Medulla oblongata (tissue), 1 donor: Measurements from ENCODE around the gene DPY19L3.
"Not testable (repeated sequence)": the region's sequence is repeated elsewhere in the genome, so short reads cannot be mapped to it uniquely, and the experiment has no call there.

Source experiments
- DNase-seq: peaks from one replicate; pipeline ENCODE4 v3.0.0-alpha.2; 2015; ENCODE audit errors: extremely low spot score

Gene DPY19L3

GRCh38 chr19:32438751-32439150, 33.2 kb downstream of the DPY19L3 start:
- no peak for DNase-seq

DNA sequence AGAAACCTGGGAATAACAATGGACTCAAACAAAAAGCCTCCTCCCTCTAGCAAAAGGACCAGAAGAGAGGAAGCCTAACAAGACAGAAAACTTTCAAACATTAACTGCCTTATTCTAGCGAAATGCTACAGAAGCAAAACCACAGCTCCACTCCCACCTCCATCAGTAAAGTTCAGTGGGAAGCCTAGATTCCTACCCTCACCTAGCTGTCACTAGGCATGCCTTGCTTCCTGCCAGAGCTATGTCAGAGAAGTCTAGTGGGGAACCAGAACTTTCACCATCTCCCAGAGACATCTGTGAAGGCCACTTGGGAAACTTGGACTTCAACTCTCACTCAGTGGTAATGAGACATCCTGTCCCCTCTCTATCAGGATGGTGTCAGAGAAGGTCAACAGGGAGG, 37.1 kb downstream of the DPY19L3 start:
- no peak for DNase-seq

- not testable (repeated sequence) for DNase-seq
Observed at GRCh38 chr19:32447534-32447933, 42.0 kb downstream of the DPY19L3 start.

DNA sequence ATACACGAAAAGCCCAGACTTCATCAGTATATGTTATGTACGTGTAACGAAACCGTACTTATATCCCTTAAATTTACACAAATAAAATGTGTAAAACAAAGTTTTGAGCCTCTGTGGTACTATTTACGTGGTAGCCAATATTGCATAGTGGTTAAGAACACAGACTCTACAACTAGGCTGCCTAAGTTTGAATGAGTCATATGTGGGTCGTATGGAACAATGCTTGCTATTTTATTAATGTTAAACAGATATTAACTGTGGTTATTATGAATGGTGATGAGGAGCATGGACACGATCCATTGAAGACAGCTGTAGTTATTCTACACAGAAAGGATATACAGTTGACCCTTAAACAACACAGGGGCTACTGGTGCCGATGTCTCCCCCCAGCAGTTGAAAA, 42.5 kb downstream of the DPY19L3 start:
- DNase-seq, result no peak

DNA sequence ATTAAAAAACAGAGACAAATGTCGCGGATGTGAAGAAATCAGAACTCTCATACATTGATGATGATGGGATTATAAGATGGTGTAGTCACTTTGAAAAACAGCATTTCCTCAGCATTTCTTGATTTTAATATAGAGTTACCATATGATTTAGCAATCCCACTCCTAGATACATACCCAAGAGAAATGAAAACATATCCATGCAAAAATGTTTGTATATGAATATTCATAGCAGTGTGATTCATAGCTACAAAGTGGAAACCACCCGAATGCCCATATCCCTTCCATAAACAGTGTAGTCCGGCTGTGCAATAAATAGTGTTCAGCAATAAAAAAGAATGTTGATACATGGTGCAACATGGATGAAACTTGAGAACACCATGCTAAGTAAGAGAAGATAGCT, 44.6 kb downstream of the DPY19L3 start:
- no peak for DNase-seq

DNA sequence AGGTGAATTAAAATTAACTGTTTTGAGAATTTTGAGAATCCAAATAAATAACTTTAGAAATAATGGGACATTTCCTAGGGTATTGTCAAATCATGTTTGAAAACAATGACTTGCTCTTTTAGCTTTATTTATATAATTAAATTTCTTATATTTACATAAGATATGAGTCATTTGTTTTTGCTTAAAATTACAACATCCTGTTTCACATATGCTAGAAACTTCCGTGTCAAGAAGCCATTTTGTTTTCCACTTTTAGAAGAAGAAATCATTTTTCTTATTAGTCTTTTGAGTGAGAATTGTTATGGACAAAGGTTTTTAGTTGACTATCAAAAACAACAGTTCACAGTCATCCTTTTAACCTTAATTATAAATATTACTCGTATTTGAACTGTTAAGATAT, 48.2 kb downstream of the DPY19L3 start:
- no peak for DNase-seq

DNA sequence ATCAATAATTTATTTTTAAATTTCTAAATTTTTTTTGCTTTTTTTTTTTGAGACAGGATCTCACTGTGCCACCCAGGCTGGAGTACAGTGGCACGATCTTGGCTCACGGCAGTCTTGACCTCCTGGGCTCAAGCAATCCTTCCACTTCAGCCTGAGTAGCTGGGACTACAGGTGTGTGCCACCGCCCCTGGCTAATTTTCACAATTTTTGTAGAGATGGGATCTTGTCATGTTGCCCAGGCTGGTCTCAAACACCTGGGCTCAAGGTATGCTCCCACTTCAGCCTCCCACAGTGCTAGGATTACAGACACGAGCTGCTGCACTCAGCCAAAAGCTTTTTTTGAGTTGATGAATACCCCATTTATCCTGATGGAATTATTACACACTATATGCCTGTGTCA, 50.8 kb downstream of the DPY19L3 start:
- no peak for DNase-seq

GRCh38 chr19:32457571-32458158, 52.1 kb downstream of the DPY19L3 start:
- no peak for DNase-seq

DNA sequence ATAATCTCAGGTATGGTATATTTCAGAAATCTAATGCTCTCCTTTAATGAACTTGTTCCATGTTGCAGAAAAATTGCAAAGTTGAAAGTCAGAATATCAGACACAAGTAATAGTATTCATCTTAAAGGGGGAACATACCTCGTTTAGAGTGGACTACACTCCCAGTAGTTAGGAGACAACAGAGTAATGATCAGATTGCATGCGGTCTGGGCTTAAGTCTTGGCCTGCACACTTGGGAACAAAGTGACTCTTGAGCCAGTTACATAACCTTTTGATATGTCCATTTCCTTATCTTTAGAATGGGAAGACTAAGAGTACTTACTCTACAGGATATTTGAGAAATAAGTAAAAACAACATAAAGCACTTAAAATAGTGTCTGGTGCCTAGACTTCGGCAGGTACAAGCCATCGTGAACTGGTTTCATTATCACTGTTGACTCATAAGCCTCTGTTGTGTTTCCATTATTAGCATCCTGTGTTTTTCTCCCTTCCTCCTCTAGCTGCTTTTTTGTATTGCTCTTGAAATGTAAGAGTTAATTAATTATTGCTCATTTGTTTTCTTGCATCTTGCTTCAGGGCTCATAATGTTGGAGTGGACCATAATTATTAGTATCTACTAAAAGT, 53.0 kb downstream of the DPY19L3 start:
- DNase-seq, result no peak

- no peak for DNase-seq
Observed at GRCh38 chr19:32459204-32459865, 53.8 kb downstream of the DPY19L3 start.

DNA sequence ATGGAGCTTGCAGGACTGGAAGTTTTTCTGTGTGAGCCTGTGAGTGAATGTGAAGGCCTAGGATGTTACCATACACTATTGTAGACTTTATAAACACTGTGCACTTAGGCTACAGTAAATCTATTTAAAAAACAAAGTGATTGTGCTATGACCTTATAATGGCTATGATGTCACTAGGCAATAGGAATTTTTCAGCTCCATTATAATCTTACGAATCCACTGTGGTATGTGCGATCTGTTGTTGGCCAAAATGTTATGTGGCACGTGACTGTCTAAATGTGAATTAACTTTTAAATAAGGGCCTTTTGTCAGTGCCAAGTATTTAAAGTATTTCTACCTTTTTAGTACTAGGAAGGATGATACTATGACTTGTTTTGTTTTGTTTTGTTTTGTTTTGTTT, 54.9 kb downstream of the DPY19L3 start:
- no peak for DNase-seq

- no peak for DNase-seq
Observed at GRCh38 chr19:32464279-32464678, 58.7 kb downstream of the DPY19L3 start.

DNA sequence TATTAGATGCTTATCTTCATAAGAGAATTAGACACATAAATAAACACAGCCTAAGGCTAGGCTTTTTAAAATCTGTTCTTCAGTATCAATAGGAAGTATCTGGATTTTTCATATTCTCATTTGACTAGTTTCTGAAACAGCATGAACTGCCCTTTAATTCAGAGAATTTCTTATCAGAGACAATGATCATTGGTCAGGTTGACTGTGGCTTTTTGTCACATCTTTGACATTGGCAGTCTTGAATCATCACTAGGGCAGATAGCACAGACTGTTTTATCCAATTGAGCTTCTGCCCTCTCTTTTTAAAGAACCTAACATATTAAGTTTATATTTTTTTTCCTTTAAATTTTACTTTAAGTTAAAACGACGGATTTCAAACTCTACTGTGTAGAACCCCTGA, 59.6 kb downstream of the DPY19L3 start:
- no peak for DNase-seq

DNA sequence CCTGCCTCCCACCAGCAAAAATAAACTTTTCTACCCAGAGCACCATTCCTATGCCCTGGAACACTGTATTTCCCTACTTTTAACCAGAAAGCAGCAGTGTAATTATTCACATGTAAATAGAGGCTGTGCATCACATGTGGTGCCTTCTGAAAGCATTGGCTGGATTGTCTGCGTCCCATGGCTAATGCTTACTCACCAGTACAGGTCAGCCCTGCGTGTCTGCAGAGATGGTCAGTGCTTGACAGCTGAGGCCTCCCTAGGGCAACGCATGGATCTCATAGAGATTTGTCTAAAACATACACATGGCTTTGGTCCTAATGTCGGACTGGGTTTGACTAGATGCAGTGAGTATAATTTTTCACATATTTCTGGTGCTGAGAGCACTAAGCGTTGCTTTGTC, 64.2 kb downstream of the DPY19L3 start:
- no peak for DNase-seq

DNA sequence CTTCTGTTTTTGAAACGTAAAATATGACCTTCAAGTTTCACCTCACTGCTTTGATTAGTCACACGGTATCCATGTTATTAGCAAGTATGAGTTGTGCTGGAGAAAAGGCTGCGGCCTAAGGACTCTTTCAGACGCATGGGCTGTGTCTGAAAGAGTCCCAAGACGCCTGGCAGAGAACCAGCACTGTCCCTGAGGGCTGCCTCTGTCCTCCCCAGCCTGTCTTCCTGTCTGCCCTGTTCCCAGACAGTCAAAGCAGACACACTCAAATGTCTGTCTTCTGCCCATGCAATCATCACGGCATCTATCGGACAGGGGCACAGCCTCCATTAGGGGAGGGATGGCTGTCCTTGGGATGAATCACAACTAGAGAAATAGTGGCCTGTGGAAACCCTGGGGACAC, 65.5 kb downstream of the DPY19L3 start:
- peak; percentile 49 for DNase-seq

GRCh38 chr19:32471811-32472210, 66.2 kb downstream of the DPY19L3 start:
- no peak for DNase-seq

DNA sequence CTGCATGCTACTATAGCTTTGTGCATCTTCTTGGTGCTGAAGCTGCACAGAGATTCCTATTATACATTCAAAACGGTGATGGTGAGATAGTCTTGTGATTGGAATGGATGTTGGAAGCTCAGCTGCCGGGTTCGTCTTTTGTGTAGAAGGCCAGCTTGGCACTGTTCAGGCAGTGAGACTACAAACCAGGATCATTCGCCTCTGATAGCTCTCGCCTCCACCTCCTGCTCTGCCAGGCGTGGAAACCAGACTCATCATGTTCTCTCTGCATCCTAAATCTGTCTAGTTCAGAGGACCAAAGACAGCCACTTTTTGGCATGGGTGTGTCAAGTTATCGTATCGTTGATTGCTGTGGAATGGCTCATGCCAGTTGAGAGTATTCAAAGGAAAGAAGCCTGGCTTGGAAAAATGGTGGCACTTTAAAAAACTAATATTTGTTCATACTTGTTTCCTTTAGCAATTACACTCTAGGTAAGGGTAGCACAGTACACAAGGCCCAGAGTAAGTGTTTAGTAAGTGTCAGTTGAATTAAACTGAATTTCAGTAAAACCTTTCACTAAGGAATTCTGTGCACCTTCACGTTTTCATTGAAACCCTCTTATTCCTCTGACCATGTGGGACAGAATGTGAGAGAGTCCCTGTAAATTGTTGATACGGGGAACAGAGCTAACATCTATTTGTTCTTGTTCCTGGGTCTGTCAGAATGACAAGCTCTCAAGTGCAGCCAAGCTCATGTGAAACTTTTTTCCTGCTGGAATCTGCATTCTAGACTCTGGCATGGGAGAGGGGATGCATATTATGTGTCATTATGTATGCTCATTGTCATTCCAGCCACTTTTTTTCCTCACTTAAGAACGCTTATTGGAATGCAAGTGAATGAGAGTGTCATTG, 69.8 kb downstream of the DPY19L3 start:
- peak; percentile 19 for DNase-seq

GRCh38 chr19:32476032-32476350, 70.4 kb downstream of the DPY19L3 start:
- peak; percentile 22 for DNase-seq

- DNase-seq, result no peak
Observed at GRCh38 chr19:32480321-32480720, 74.8 kb downstream of the DPY19L3 start.

DNA sequence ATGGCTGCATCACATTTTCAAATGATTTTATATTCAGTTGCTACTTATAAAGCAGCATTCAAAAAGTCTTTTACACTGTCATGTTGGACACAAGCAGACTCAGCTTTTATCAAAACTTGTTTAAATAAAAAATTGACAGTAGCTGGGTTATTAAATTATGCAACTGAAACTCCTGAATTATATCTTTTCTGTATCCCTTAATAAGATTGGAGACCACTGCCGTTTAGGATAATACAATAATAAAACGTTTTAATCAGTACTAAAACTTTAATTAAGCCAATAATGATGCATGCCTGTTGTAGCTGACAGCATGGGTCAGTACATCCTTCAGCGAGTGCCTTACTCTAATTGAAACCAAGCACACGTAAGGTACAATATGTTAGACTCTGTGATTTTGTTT, 78.0 kb downstream of the DPY19L3 start:
- DNase-seq, result no peak

DNA sequence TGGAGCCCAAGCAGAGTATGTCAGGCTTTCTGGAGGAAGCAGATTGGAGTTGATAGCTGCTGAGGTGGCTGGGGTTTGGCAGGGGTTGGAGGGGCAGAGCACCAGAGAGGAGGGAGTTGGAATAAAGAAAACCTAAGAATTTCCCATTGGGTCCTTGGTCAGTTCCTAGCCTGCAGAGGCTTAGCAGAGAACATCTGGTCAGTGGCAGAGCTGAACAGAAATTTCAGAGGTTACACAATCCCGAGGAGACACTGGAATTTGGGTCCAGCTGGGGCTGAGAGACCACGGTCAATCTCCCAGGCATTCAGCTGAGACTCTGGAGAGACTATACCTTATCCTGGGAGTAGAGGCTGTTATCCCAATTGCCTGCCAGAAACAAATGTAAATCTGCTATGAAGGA, 84.4 kb downstream of the DPY19L3 start:
- no peak for DNase-seq

- DNase-seq, result no peak
Observed at GRCh38 chr19:32497391-32497790, 91.8 kb downstream of the DPY19L3 start.
